GM12865 (cell line): Measurements from ENCODE around the gene EXD1.

Source experiments
- DNase-seq: peaks from one replicate; pipeline ENCODE4 v3.0.0; 2010; ENCODE audit warnings: low read depth
- H3K4me3 ChIP-seq: 2 replicates; pipeline ENCODE4 v1.5.1; 2011; ENCODE audit warnings: mild to moderate bottlenecking, low read depth, low read length, control low read depth
- CTCF ChIP-seq: IDR thresholded peaks from 2 replicates; pipeline ENCODE4 v1.5.1; 2011; ENCODE audit warnings: low read length, control low read depth, low read depth, inconsistent platforms; ENCODE audit not compliant: insufficient read depth; ENCODE audit errors: missing control alignments

The EXD1 gene

DNA sequence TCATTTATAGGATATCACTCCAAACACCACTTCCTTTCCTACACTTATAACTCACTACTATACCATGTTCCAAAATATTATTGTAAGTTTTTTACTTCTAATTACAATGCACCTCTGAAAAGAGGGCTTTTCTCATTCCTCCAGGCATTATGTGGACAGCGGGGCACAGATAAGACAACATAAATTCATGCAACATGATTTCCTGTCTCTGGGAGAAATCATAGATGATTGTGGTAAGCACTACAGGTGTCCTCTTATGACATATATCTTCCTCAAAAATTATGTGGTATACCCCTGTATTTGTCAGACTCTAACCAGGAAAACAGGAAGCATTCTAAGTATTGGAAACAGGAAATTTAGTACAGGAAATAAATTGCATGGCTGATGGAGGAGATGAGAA lies 68.8 kb downstream of the EXD1 start:
- no peak overlapping the region for H3K4me3 ChIP-seq
- no peak for DNase-seq
- TF ChIP-seq CTCF, result no peak

DNA sequence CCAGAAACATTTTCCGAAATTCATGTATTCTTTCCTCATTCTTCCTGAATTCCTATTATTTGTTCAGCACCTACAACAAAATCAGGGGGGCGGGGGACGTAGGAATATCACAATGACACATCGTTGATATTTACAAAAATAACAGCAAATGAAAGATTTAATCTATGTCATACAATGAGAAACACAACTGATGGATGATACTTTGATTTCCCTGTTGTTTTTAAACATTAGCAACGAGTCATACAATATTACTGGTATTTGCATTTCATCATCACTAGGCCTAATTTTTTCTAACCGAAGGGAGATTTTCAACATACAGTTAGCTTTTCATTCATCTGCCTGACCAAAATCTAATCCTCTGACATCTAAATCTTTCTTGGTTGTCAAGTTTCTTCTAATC lies 69.2 kb downstream of the EXD1 start:
- DNase-seq, result no peak
- no peak for TF ChIP-seq CTCF
- H3K4me3 ChIP-seq, result no peak overlapping the region

DNA sequence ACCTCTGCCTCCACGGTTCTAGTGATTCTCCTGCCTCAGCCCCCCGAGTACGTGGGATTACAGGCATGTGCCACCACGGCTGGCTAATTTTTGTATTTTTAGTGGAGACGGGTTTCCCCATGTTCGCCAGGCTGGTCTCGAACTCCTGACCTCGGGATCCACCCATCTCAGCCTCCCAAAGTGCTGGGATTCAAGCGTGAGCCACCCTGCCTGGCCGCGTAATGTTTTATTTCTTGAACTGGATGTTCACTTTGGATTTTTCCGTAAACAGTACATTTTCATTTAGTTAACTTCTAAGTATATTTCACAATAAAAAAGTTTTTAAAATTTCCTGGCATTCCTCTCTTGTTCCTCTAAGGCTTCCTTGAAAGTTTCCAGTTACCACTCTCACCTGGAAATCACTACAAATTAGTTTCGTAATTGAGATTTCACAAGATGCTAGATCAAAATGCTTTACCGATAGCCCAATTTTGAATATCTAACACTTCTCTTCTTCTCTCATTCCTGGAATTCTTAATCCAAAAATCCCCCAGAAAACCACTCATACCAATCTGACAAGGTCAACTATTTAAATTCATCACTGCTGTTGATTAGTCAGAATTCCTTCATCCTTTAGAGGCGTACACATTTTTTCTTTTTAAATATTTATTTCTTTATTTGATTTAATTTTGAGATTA lies 69.8 kb downstream of the EXD1 start:
- DNase-seq, result no peak
- H3K4me3 ChIP-seq, result no peak overlapping the region
- TF ChIP-seq CTCF, result no peak

DNA sequence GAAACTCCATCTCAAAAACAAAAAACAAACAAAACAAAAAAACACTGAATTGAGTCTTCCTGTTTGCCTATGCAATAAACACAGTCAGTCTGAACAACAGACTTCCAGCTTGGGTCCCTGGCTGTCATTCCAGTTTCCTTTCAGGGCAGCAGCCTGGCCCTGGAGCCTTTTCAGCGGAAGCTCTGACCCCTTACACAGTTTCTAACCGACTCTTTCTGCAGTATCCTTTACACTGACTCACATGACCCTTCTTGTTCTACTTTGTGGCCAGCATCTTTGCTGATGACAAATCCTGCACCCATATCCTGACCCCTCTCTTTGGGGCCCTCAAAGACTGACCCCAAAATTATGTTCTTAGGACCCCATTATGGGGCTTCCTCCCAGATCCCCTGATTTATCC lies 76.1 kb downstream of the EXD1 start:
- no peak overlapping the region for H3K4me3 ChIP-seq
- DNase-seq, result no peak
- TF ChIP-seq CTCF, result no peak

DNA sequence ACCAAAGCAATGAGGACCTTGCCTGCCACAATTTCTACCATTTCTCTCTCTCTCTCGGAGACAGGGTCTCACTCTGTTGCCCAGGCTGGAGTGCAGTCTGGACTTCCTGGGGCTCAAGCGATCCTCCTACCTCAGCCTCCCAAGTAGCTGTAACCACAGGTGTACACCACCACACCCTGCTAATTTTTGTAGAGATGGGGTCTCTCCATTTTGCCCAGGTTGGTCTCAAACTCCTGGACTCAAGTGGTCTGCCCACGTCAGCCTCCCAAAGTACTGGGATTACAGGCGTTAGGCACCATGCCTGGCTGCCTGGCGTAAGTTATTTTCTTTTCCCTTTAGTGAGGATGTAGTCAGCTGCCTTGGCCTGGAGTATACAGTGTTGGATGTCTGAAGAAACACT lies 76.8 kb downstream of the EXD1 start:
- H3K4me3 ChIP-seq, result no peak overlapping the region

DNA sequence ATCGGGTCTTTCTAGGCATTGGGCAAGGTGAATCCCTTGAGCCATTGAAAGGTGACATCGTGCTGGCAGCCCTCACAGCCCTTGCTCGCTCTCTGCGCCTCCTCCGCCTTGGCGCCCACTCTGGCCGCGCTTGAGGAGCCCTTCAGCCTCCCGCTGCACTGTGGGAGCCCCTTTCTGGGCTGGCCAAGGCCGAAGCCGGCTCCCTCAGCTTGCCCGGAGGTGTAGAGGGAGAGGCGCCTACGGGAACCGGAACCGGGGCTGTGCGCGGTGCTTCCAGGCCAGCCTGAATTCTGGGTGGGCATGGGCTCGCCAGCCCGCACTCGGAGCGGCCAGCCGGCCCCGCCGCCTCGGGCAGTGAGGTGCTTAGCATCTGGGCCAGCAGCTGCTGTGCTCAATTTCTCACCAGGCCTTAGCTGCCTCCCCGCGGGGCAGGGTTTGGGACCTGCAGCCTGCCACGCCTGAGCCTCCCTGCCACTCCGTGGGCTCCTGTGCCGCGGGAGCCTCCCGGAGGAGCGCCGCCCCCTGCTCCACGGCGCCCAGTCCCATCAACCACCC lies 79.0 kb downstream of the EXD1 start:
- H3K4me3 ChIP-seq, result no peak overlapping the region
- no peak for DNase-seq
- TF ChIP-seq CTCF, result no peak

More for the DNA sequence above, 76.8 kb downstream of the EXD1 start:
- DNase-seq, result no peak
- no peak for TF ChIP-seq CTCF

GRCh38 chr15:41150279-41150678 lies 80.3 kb downstream of the EXD1 start:
- no peak for TF ChIP-seq CTCF
- DNase-seq, result no peak
- H3K4me3 ChIP-seq, result no peak overlapping the region
